ENCODE results near the gene FETUB. TPM values are rescaled to one million over a fixed set of nuclear protein-coding genes. Genes with fewer than 3 reads are reported as not detected.

The FETUB gene
- total and polyA plus RNA-seq, 2 of the 4 experiments (the other 2 are of a cell fraction), result not detected

DNA sequence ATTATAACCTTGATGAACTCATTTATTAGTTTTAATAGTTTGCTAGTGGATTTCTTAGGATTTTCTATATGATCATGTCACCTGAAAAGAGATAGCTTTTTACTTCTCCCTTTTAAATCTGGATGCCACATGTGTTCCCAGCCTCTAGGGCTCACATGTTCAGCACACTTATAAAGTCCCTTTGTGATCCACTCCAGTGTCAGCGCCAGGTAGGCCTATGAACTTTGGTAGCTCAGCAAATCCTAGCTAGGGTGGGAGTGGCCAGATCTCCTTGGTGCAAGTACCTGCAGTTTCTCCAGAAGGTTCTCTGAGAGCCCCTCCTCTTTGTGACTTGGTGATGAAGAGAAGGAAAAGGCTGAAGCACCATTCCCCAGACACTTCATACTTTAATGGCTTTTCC, 8.7 kb downstream of the FETUB start:
- Histone ChIP-seq H2BK5ac (ENCODE audit: low read depth, low read length, poor library complexity, severe bottlenecking) (no peak overlapping the region), H3K9me1 (ENCODE audit: insufficient read depth, low read length) (no peaks in the 10 kb centered on the region), H3K9ac (ENCODE audit: low read depth, low read length) (no peak overlapping the region), H3K79me1 (ENCODE audit: low read depth in 1 of 2, low read length in 2 of 2) (no peaks in the 10 kb centered on the region), H2AFZ (replicated peaks; ENCODE audit: low read length, poor library complexity) (no peak overlapping the region), H3K27ac (ENCODE audit: insufficient read depth, low read length) (no peak overlapping the region), H3K56ac (ENCODE audit: extremely low read depth, insufficient read depth, low read length) (no peak overlapping the region), H3K4me1 (ENCODE audit: control insufficient read depth, insufficient read depth, low read length) (no peaks in the 10 kb centered on the region), H3K23ac (ENCODE audit: low read depth, low read length) (no peak overlapping the region), H3K14ac (replicated peaks; ENCODE audit: low read depth, low read length) (no peak overlapping the region), H3K18ac (ENCODE audit: low read depth, low read length) (no peak overlapping the region), H3K9me3 (ENCODE audit: control insufficient read depth, insufficient read depth, low read length) (no peaks in the 10 kb centered on the region), H2AK9ac (replicated peaks; ENCODE audit: low read depth, low read length, poor library complexity) (no peak overlapping the region), H2BK15ac (ENCODE audit: low read depth, low read length) (no peak overlapping the region), H4K5ac (ENCODE audit: low read depth, low read length) (no peak overlapping the region), H2AK5ac (ENCODE audit: low read depth, low read length) (no peak overlapping the region), H4K91ac (ENCODE audit: insufficient read depth, low read depth, low read length) (no peak overlapping the region), H4K20me1 (ENCODE audit: insufficient read depth, low read length) (no peaks in the 10 kb centered on the region), H3K36me3 (ENCODE audit: control insufficient read depth, insufficient read depth, low read length) (no peaks in the 10 kb centered on the region), H2BK120ac (ENCODE audit: low read depth, low read length) (no peak overlapping the region), H3K4ac (ENCODE audit: low read depth, low read length) (no peak overlapping the region), H4K8ac (ENCODE audit: low read depth in 2 of 2, low read length in 2 of 2) (no peak overlapping the region), H2BK20ac (ENCODE audit: low read depth, low read length) (no peak overlapping the region), H3K27me3 (ENCODE audit: control insufficient read depth, insufficient read depth, low read length) (peaks cover 7% of the 10 kb centered on the region), H3K4me2 (ENCODE audit: low read depth, low read length) (no peak overlapping the region), H3K4me3 (ENCODE audit: insufficient read depth, low read depth, low read length) (no peak overlapping the region)
- no CpG with 5 or more reads among the region's 1 CpG for WGBS, 2 experiments (ENCODE audit: extremely low coverage in 2 of 2, insufficient read length in 1 of 2)
- DNase-seq (no peak), ATAC-seq (ENCODE audit: low read depth) (no peak)
- in situ Hi-C loops (cut with MboI; ENCODE audit: low sequenced_read_pairs), result no loop called here
- ChIA-PET CTCF (interaction anchor here (0.6 kb wide), 1 partner anchor 109 kb away, joined by 3 read pairs; no protein-coding TSS in a partner anchor), POLR2A (ENCODE audit: unreplicated experiment) (no interaction called here)
- TF ChIP-seq MAZ (IDR thresholded peaks at IDR 0.05; ENCODE audit: borderline replicate concordance, low read depth, low read length), result no peak
- no peak for TF ChIP-seq MXI1 (IDR thresholded peaks at IDR 0.05; ENCODE audit: borderline replicate concordance, low read depth, low read length)
- no peak for TF ChIP-seq RCOR1 (IDR thresholded peaks at IDR 0.05; ENCODE audit: insufficient replicate concordance, low read length)
- no peak for TF ChIP-seq ELK1 (IDR thresholded peaks at IDR 0.05; ENCODE audit: borderline replicate concordance, low read depth, low read length)
- TF ChIP-seq RFX5 (IDR thresholded peaks at IDR 0.05; ENCODE audit: low read depth, low read length), result no peak
- no peak for TF ChIP-seq NFE2L2 (IDR thresholded peaks at IDR 0.05; ENCODE audit: low read depth, low read length)
- TF ChIP-seq, protein P1, sequence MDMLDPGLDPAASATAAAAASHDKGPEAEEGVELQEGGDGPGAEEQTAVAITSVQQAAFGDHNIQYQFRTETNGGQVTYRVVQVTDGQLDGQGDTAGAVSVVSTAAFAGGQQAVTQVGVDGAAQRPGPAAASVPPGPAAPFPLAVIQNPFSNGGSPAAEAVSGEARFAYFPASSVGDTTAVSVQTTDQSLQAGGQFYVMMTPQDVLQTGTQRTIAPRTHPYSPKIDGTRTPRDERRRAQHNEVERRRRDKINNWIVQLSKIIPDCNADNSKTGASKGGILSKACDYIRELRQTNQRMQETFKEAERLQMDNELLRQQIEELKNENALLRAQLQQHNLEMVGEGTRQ (IDR thresholded peaks at IDR 0.05; ENCODE audit: low read depth, low read length), result no peak
- no peak for TF ChIP-seq CHD1 (IDR thresholded peaks at IDR 0.05; ENCODE audit: low read depth, low read length)
- TF ChIP-seq CTCF (conservative IDR thresholded peaks at IDR 0.05; ENCODE audit: low read depth, low read length), result no peak
- no TSS peak for BruUV-seq (replicated peaks)
- intact Hi-C loops (cut with micrococcal nuclease), result no loop called here
- dilution Hi-C loops (cut with HindIII; ENCODE audit: low sequenced_read_pairs, unreplicated experiment), result no loop called here

Measured in IMR-90 (cell line).